Measurements from ENCODE around the gene CNOT11. TPM values are rescaled to one million over a fixed set of nuclear protein-coding genes. Genes with fewer than 3 reads are reported as not detected.

Gene CNOT11
- total RNA-seq, 2 experiments from 2014 or later, result 56.7 to 59.7 TPM

DNA sequence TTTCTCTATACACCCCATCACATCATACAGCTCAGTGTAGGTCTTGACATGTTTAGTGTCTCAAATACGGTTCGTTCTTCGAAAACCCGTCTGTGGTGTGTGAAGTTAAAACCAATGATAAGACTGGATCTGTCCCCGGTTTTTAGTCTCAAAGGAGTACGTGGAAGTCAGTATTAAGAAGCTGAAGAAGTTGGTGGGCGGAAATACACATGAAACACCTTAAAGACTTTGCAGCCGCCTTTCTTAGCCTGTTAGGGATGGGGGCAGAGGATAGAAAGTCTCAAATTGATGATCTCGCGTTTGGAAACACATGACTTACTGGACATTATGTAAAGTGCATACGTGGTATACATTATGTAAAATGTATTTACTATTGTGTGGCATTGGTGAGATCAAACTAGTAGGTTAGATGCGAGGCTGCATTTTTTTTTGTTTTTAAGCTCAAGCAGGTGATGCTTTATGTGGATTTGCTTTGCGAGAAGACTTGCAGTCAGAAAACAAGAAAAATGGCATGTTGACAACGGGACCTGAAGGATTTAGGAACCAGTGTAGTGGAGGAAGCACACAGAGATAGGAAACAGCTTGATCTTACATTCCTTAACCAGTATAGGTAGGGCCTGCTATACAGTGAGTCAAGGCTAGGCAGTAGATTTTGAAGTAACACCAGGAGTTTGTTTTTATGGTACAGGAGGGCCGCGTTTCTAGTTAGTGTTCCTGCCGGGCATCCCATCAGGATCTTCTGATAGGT lies 1.2 kb downstream of the CNOT11 start:
- DNase-seq (peak; percentile 4), ATAC-seq (no peak)
- POLR2A ChIA-PET, result interaction anchor here (0.6 to 4.8 kb wide), 13 partner anchors 9 to 692 kb away, joined by 3 to 25 read pairs (median 4); partner anchors contain the start of genes RNF149 and RPL31

DNA sequence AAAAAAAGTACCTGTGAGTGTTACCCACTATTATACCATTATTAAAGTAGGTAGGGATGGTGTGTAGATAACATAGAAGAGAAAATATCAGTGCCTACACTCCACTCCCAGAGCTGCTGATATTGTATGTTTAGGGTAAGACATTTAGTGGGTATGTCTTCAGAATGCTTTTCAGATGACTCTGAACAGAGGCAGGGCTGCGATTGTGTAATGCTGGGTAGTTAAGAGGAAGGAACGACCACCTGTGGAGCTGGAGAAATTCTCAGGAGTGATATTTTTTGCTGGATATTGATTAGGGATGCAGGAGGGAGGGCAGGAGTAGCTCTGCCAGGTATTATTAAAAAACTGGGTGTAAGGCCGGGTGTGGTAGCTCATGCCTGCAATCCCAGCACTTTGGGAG lies 2.8 kb downstream of the CNOT11 start:
- ChIA-PET POLR2A (interaction anchor here (0.8 to 4.8 kb wide), 3 partner anchors 11 to 48 kb away, joined by 3 to 25 read pairs (median 6); no protein-coding TSS in a partner anchor), CTCF (no interaction called here)
- peak overlapping the region; percentile 50 for H3K27ac Mint-ChIP-seq
- TF ChIP-seq, protein P1, sequence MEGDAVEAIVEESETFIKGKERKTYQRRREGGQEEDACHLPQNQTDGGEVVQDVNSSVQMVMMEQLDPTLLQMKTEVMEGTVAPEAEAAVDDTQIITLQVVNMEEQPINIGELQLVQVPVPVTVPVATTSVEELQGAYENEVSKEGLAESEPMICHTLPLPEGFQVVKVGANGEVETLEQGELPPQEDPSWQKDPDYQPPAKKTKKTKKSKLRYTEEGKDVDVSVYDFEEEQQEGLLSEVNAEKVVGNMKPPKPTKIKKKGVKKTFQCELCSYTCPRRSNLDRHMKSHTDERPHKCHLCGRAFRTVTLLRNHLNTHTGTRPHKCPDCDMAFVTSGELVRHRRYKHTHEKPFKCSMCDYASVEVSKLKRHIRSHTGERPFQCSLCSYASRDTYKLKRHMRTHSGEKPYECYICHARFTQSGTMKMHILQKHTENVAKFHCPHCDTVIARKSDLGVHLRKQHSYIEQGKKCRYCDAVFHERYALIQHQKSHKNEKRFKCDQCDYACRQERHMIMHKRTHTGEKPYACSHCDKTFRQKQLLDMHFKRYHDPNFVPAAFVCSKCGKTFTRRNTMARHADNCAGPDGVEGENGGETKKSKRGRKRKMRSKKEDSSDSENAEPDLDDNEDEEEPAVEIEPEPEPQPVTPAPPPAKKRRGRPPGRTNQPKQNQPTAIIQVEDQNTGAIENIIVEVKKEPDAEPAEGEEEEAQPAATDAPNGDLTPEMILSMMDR (IDR thresholded peaks at IDR 0.05), result no peak
- H3K4me3 Mint-ChIP-seq, result no peak overlapping the region
- intact Hi-C loops (cut with micrococcal nuclease), result no loop called here
- peaks cover 54% of the 10 kb centered on the region for H3K4me1 Mint-ChIP-seq (ENCODE audit: low read depth)
- ATAC-seq (no peak), DNase-seq (no peak)
- no peaks in the 10 kb centered on the region for H3K9me3 Mint-ChIP-seq
- no peaks in the 10 kb centered on the region for H3K27me3 Mint-ChIP-seq
- peaks cover 40% of the 10 kb centered on the region for H3K36me3 Mint-ChIP-seq (ENCODE audit: low read depth)

More for the DNA sequence above, 1.2 kb downstream of the CNOT11 start:
- Mint-ChIP-seq H3K36me3 (ENCODE audit: low read depth) (peaks cover 33% of the 10 kb centered on the region), H3K27me3 (no peaks in the 10 kb centered on the region), H3K9me3 (no peaks in the 10 kb centered on the region), H3K4me1 (ENCODE audit: low read depth) (peaks cover 45% of the 10 kb centered on the region), H3K27ac (peak overlapping the region; percentile 91), H3K4me3 (peak overlapping the region; percentile 88)
- TF ChIP-seq, protein P1 (IDR thresholded peaks at IDR 0.05), result no peak
- CTCF ChIA-PET, result interaction anchor here (0.6 to 4.1 kb wide), 5 partner anchors 17 to 104 kb away, joined by 3 to 11 read pairs (median 6); no protein-coding TSS in a partner anchor
- intact Hi-C loops (cut with micrococcal nuclease), result loop anchor here (5.0 kb wide), 1 partner anchor 53 kb away; the partner anchor contains the start of gene RNF149

DNA sequence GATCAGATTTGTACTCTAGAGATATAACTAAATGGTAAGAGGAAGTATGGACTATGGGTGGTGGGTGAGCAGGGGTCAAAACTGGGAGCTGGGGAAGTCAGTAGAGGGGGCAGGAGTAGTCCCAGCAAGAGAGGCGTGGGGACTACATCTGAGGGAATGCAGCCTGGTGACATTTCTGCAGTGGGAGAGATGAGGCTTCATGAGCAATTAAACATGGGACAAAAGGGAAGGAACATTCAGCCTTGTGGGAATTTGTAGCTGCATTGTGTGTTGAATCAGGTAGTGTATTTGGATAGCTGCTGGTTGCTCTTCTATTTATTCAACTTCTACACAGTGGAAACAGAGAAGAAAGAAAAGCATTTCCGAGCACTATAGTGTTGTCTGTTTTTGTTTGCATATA lies 3.6 kb downstream of the CNOT11 start:
- no peaks in the 10 kb centered on the region for H3K9me3 Mint-ChIP-seq
- CTCF ChIA-PET, result interaction anchor here (1.4 to 1.8 kb wide), 2 partner anchors 14 to 25 kb away, joined by 4 to 6 read pairs; no protein-coding TSS in a partner anchor
- no peaks in the 10 kb centered on the region for H3K27me3 Mint-ChIP-seq
- no peak for ATAC-seq
- H3K36me3 Mint-ChIP-seq (ENCODE audit: low read depth), result peaks cover 42% of the 10 kb centered on the region
- peaks cover 51% of the 10 kb centered on the region for H3K4me1 Mint-ChIP-seq (ENCODE audit: low read depth)
- no peak overlapping the region for H3K27ac Mint-ChIP-seq
- intact Hi-C loops (cut with micrococcal nuclease), result no loop called here
- TF ChIP-seq, protein P1 (IDR thresholded peaks at IDR 0.05), result no peak
- POLR2A ChIA-PET, result interaction anchor here (1.5 to 4.8 kb wide), 2 partner anchors 10 to 47 kb away, joined by 6 to 25 read pairs; no protein-coding TSS in a partner anchor
- no peak overlapping the region for H3K4me3 Mint-ChIP-seq
- no peak for DNase-seq

DNA sequence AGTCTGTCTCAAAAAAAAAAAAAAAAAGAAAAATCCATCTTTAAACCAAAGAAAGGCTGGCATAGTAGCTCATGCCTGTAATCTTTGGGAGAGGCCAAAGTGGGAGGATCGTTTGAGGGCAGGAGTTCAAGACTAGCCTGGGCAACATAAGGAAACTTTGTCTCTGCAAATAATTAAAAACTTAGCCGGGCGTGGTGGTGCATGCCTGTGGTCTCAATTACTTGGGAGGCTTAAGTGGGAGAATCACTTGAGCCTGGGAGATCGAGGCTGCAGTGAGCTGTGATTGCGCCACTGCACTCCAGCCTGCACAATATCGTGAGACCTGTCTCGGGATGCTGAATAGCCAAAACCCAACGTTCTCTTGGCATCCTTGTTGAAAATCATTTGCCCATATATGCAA lies 6.1 kb downstream of the CNOT11 start:
- Mint-ChIP-seq H3K27me3 (no peaks in the 10 kb centered on the region), H3K36me3 (ENCODE audit: low read depth) (peaks cover 49% of the 10 kb centered on the region), H3K9me3 (no peaks in the 10 kb centered on the region), H3K4me3 (no peak overlapping the region), H3K4me1 (ENCODE audit: low read depth) (peaks cover 49% of the 10 kb centered on the region), H3K27ac (no peak overlapping the region)
- no peak for DNase-seq
- CTCF ChIA-PET, result interaction anchor here (1.2 kb wide), 1 partner anchor 14 kb away, joined by 3 read pairs; no protein-coding TSS in a partner anchor
- intact Hi-C loops (cut with micrococcal nuclease), result no loop called here
- POLR2A ChIA-PET, result interaction anchor here (1.0 kb wide), 1 partner anchor 9 kb away, joined by 5 read pairs; no protein-coding TSS in a partner anchor
- ATAC-seq, result no peak
- TF ChIP-seq, protein P1 (IDR thresholded peaks at IDR 0.05), result no peak

DNA sequence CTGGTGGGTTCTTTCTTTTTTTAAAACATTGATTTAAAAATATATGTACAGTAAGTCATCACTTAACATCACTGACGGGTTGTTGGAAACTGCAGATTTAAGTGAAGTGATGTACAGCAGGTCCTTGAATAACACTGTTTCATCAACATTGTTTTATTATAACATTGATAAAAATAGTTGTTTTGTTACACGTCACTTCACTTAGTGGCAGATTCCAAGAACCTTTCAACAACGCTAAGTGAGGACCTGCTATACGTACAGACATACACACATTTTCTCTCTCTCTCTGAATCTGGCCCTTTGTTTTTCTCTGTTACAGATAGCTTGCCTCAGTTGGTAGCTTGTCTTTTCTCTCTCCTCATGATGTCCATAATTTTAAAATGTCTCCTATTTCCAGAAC lies 9.5 kb downstream of the CNOT11 start:
- no peak overlapping the region for H3K27ac Mint-ChIP-seq

More for the DNA sequence above, 9.5 kb downstream of the CNOT11 start:
- DNase-seq (no peak), ATAC-seq (no peak)
- Mint-ChIP-seq H3K36me3 (ENCODE audit: low read depth) (peaks cover 51% of the 10 kb centered on the region), H3K4me3 (no peak overlapping the region), H3K4me1 (ENCODE audit: low read depth) (peaks cover 32% of the 10 kb centered on the region), H3K27me3 (no peaks in the 10 kb centered on the region), H3K9me3 (no peaks in the 10 kb centered on the region)
- TF ChIP-seq, protein P1 (IDR thresholded peaks at IDR 0.05), result no peak
- ChIA-PET POLR2A (interaction anchor here (0.9 to 2.1 kb wide), 3 partner anchors 8 to 36 kb away, joined by 3 to 9 read pairs (median 4); partner anchors contain the start of gene CNOT11), CTCF (no interaction called here)
- intact Hi-C loops (cut with micrococcal nuclease), result no loop called here
